ENCODE data around the gene KANK3. TPM values are rescaled to one million over a fixed set of nuclear protein-coding genes. Genes with fewer than 3 reads are reported as not detected.
A peak's percentile ranks its signal among the peaks of the same experiment; 100 is the strongest.
"Not testable (repeated sequence)": the region's sequence is repeated elsewhere in the genome, so short reads cannot be mapped to it uniquely, and the experiment has no call there.

Gene KANK3
- total and polyA plus RNA-seq, 3 experiments from 2014 or later, result 0.97 to 3.6 (median 1.1) TPM

DNA sequence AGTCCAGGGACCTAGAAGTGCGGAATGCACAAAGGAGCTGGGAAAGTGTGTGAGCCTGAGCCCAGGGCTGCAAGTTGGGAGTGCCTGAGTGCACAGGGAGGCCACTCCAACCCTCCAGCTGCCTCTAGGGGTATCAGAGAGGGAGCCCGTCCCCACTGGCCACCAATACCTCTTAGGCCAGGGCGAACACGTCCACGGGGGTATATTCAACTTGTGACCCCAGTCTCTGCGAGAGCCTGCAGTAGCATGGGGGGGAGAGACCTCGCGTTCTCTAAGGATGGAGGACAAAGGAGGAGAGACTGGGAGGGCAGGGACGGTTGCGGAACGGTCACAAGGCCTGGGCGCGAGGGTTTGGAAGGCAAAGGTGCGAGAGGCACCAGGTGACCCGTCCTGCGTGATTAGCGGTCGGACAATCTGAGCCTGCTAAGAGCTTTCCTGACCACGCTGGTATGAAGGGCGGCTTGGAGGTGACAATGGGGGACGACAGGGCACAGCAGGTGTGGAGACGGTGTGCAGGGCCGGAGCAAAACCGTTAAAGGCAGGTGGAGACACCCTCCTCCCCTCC, 35.6 kb downstream of the KANK3 start:
- ChIA-PET POLR2A (no interaction called here), CTCF (interaction anchor here (1.3 kb wide), 1 partner anchor 41 kb away, joined by 3 read pairs; no protein-coding TSS in a partner anchor)
- peaks cover 0 to 39% (median 0%) of the 10 kb centered on the region in 3 donors for H3K36me3 Mint-ChIP-seq
- peaks cover 29 to 41% (median 31%) of the 10 kb centered on the region in 3 donors for H3K4me1 Mint-ChIP-seq
- peaks cover 27% of the 10 kb centered on the region for H3K4me1 ChIP-seq (ENCODE audit: insufficient read depth, low read length)
- H3K9me3 ChIP-seq (ENCODE audit: low read length), result no peaks in the 10 kb centered on the region
- peak in 1 of 5 donors; percentile 36 for DNase-seq
- peak overlapping the region; percentile 88 for H3K4me3 ChIP-seq (ENCODE audit: low read length)
- no peaks in the 10 kb centered on the region for H3K27me3 ChIP-seq (ENCODE audit: insufficient read depth, low read length, poor library complexity, severe bottlenecking)
- peak overlapping the region; percentile 93 to 96 (median 95) for H3K4me3 Mint-ChIP-seq
- no peaks in the 10 kb centered on the region for H3K36me3 ChIP-seq (ENCODE audit: insufficient read depth, low read length)
- H3K27ac Mint-ChIP-seq, result peak overlapping the region; percentile 85 to 99 (median 96)
- peak overlapping the region; percentile 76 for H3K27ac ChIP-seq (ENCODE audit: low read depth, low read length)
- H3K27me3 Mint-ChIP-seq, result no peaks in the 10 kb centered on the region
- H3K9me3 Mint-ChIP-seq, result no peaks in the 10 kb centered on the region

- Mint-ChIP-seq H3K27ac (peak overlapping the region; percentile 45 to 97 (median 88)), H3K4me3 (peak overlapping the region; percentile 93 to 96 (median 95)), H3K4me1 (peaks cover 29 to 41% (median 31%) of the 10 kb centered on the region in 3 donors), H3K9me3 (no peaks in the 10 kb centered on the region), H3K36me3 (peaks cover 0 to 40% (median 0%) of the 10 kb centered on the region in 3 donors), H3K27me3 (no peaks in the 10 kb centered on the region)
- Histone ChIP-seq H3K4me3 (ENCODE audit: low read length) (no peak overlapping the region), H3K27me3 (ENCODE audit: insufficient read depth, low read length, poor library complexity, severe bottlenecking) (no peaks in the 10 kb centered on the region), H3K9me3 (ENCODE audit: low read length) (no peaks in the 10 kb centered on the region), H3K36me3 (ENCODE audit: insufficient read depth, low read length) (no peaks in the 10 kb centered on the region), H3K27ac (ENCODE audit: low read depth, low read length) (peak overlapping the region; percentile 76), H3K4me1 (ENCODE audit: insufficient read depth, low read length) (peaks cover 27% of the 10 kb centered on the region)
- DNase-seq, result peak in 1 of 5 donors; percentile 39
- ChIA-PET POLR2A (no interaction called here), CTCF (interaction anchor here (1.3 kb wide), 1 partner anchor 40 kb away, joined by 3 read pairs; no protein-coding TSS in a partner anchor)
These were observed 36.6 kb downstream of the KANK3 start for GRCh38 chr19:8306235-8307054.

- H3K9me3 Mint-ChIP-seq, result no peaks in the 10 kb centered on the region
- H3K36me3 Mint-ChIP-seq, result peaks cover 0 to 33% (median 0%) of the 10 kb centered on the region in 3 donors
- H3K4me3 Mint-ChIP-seq, result peak overlapping the region in 5 of 7 donors; percentile 30 to 95 (median 93)
- Histone ChIP-seq H3K36me3 (ENCODE audit: insufficient read depth, low read length) (no peaks in the 10 kb centered on the region), H3K4me3 (ENCODE audit: low read length) (no peak overlapping the region), H3K9me3 (ENCODE audit: low read length) (no peaks in the 10 kb centered on the region), H3K27ac (ENCODE audit: low read depth, low read length) (no peak overlapping the region), H3K27me3 (ENCODE audit: insufficient read depth, low read length, poor library complexity, severe bottlenecking) (no peaks in the 10 kb centered on the region), H3K4me1 (ENCODE audit: insufficient read depth, low read length) (peaks cover 27% of the 10 kb centered on the region)
- ChIA-PET CTCF (no interaction called here), POLR2A (no interaction called here)
- H3K27ac Mint-ChIP-seq, result peak overlapping the region in 7 of 8 donors; percentile 40 to 96 (median 68)
- DNase-seq, result peak in 1 of 5 donors; percentile 37
- peaks cover 29 to 41% (median 31%) of the 10 kb centered on the region in 3 donors for H3K4me1 Mint-ChIP-seq
- H3K27me3 Mint-ChIP-seq, result no peaks in the 10 kb centered on the region
These were observed 37.3 kb downstream of the KANK3 start for GRCh38 chr19:8305798-8306197.

DNA sequence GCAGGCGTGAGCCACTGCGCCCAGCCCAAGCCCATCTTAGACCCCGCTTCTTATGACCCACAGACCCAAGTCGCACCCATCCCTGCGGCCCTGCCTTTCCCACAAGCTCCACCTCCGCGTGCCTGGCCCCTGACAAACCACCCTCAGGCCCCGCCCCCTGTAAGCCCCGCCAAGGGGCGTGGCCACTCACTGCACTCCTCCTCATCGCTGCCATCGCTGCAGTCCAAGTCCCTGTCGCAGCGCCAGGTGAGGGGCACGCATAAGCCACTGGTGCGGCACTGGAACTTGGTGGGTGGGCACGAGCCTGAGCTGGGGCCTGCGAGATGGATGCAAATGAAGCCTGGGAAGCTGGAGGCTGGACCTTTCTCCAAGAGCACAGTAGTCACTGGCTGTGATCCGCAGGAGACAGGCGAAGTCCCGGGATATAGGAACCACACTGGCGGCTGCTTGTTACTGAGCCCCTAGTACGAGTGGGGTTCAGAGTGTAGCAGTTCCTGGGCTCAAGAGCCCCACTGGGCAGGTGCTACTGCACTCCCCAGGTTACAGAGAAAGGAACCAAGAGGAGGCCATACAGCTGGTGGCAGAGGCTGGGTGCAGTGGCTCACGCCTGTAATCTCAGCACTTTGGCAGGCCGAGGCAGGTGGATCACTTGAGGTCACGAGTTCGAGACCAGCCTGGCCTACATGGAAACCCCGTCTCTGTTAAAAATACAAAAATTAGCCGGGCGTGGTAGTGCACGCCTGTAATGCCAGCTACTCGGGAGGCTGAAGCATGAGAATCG, 38.0 kb downstream of the KANK3 start:
- ChIA-PET CTCF (no interaction called here), POLR2A (no interaction called here)
- Histone ChIP-seq H3K27ac (ENCODE audit: low read depth, low read length) (peak overlapping the region; percentile 31), H3K4me1 (ENCODE audit: insufficient read depth, low read length) (peaks cover 27% of the 10 kb centered on the region), H3K9me3 (ENCODE audit: low read length) (no peaks in the 10 kb centered on the region), H3K27me3 (ENCODE audit: insufficient read depth, low read length, poor library complexity, severe bottlenecking) (no peaks in the 10 kb centered on the region), H3K36me3 (ENCODE audit: insufficient read depth, low read length) (no peaks in the 10 kb centered on the region), H3K4me3 (ENCODE audit: low read length) (no peak overlapping the region)
- peak overlapping the region in 4 of 8 donors; percentile 58 to 77 (median 68) for H3K27ac Mint-ChIP-seq
- H3K4me1 Mint-ChIP-seq, result peaks cover 29 to 41% (median 31%) of the 10 kb centered on the region in 3 donors
- no peak overlapping the region for H3K4me3 Mint-ChIP-seq
- no peaks in the 10 kb centered on the region for H3K9me3 Mint-ChIP-seq
- peak in 2 of 5 donors; percentile 14 to 48 for DNase-seq
- no peaks in the 10 kb centered on the region for H3K27me3 Mint-ChIP-seq
- peaks cover 0 to 28% (median 0%) of the 10 kb centered on the region in 3 donors for H3K36me3 Mint-ChIP-seq

DNA sequence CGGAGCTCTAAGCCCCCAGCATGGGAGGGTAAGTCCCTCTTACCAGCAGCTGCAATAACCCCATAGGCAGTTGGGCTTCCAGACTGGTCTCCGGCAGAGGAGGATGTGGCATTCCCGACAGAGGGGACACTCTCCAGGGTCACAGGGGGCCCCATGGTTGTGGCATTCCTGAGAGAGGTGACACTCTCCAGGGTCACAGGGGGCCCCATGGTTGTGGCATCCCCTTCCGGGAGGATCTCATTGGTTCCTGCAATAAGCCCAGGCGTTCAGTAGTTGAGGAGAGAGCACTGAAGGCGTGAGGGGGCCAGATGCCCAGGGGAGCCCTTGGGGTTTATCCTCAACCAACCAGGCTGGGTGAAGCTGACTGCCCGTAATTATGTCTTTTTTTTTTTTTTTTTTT, 40.3 kb downstream of the KANK3 start:
- H3K4me1 ChIP-seq (ENCODE audit: insufficient read depth, low read length), result peaks cover 17% of the 10 kb centered on the region
- no peaks in the 10 kb centered on the region for H3K27me3 Mint-ChIP-seq
- H3K27ac Mint-ChIP-seq, result no peak overlapping the region
- no peaks in the 10 kb centered on the region for H3K36me3 ChIP-seq (ENCODE audit: insufficient read depth, low read length)
- H3K27me3 ChIP-seq (ENCODE audit: insufficient read depth, low read length, poor library complexity, severe bottlenecking), result no peaks in the 10 kb centered on the region
- H3K4me1 Mint-ChIP-seq, result peaks cover 17 to 23% (median 20%) of the 10 kb centered on the region in 3 donors
- no peak overlapping the region for H3K4me3 Mint-ChIP-seq
- no peaks in the 10 kb centered on the region for H3K9me3 Mint-ChIP-seq
- no peak overlapping the region for H3K4me3 ChIP-seq (ENCODE audit: low read length)
- ChIA-PET CTCF (no interaction called here), POLR2A (interaction anchor here (0.6 kb wide), 1 partner anchor 511 kb away, joined by 3 read pairs; no protein-coding TSS in a partner anchor)
- DNase-seq, result peak in 1 of 5 donors; percentile 19
- H3K27ac ChIP-seq (ENCODE audit: low read depth, low read length), result no peak overlapping the region
- H3K9me3 ChIP-seq (ENCODE audit: low read length), result no peaks in the 10 kb centered on the region
- H3K36me3 Mint-ChIP-seq, result peaks cover 0 to 18% (median 0%) of the 10 kb centered on the region in 3 donors

DNA sequence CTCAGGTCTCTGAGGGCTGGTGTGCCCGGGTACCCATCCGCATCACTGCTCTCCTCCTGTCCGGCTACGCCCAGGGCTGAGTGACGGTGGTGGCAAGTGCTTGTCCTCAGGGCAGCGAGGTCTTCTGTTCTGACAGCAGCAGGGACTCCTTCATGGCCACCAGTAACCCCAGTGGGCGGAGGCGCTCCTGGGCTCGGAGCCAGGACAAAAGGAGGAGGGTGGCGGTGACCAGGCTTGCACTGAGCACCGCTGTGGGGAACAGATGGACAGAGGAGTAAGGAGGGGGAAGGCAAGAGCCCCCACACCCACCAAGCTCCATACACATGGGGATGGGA, 40.7 kb downstream of the KANK3 start:
- peak in 1 of 5 donors; percentile 17 for DNase-seq

DNA sequence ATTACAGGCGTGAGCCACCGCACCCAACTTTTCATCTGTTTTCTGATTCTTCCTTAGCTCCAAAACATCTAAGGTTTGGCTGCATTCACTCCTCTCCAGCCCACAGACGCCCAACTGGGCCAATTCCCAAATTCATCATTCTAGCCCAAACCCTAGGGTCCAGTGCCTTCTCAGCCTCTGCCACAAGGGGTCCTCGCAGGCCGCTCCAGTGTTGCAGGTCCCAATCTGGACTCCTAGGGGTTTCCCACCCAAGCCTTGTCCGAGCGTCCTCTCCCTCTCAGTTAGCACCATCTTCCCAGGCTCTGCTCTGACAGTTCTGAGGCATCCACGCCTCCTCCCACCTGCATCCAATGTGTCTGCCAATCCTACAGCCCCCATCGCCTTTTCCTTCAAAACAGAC, 51.7 kb downstream of the KANK3 start:
- H3K27me3 Mint-ChIP-seq; H3K27ac Mint-ChIP-seq; H3K4me1 Mint-ChIP-seq; H3K36me3 ChIP-seq (ENCODE audit: insufficient read depth, low read length); DNase-seq; H3K9me3 ChIP-seq (ENCODE audit: low read length); H3K4me3 ChIP-seq (ENCODE audit: low read length); H3K27ac ChIP-seq (ENCODE audit: low read depth, low read length); H3K4me3 Mint-ChIP-seq; H3K36me3 Mint-ChIP-seq; H3K27me3 ChIP-seq (ENCODE audit: insufficient read depth, low read length, poor library complexity, severe bottlenecking); POLR2A ChIA-PET; H3K9me3 Mint-ChIP-seq; H3K4me1 ChIP-seq (ENCODE audit: insufficient read depth, low read length); CTCF ChIA-PET: not testable (repeated sequence)

More for the DNA sequence above, 40.7 kb downstream of the KANK3 start:
- ChIA-PET POLR2A (no interaction called here), CTCF (interaction anchor here (0.6 kb wide), 1 partner anchor 1103 kb away, joined by 3 read pairs; no protein-coding TSS in a partner anchor)
- Mint-ChIP-seq H3K9me3 (no peaks in the 10 kb centered on the region), H3K4me1 (peaks cover 13 to 18% (median 16%) of the 10 kb centered on the region in 3 donors), H3K36me3 (peaks cover 0 to 17% (median 0%) of the 10 kb centered on the region in 3 donors), H3K27ac (no peak overlapping the region), H3K27me3 (no peaks in the 10 kb centered on the region), H3K4me3 (no peak overlapping the region)
- no peaks in the 10 kb centered on the region for H3K27me3 ChIP-seq (ENCODE audit: insufficient read depth, low read length, poor library complexity, severe bottlenecking)
- H3K4me1 ChIP-seq (ENCODE audit: insufficient read depth, low read length), result peaks cover 13% of the 10 kb centered on the region
- H3K9me3 ChIP-seq (ENCODE audit: low read length), result no peaks in the 10 kb centered on the region
- no peaks in the 10 kb centered on the region for H3K36me3 ChIP-seq (ENCODE audit: insufficient read depth, low read length)
- no peak overlapping the region for H3K4me3 ChIP-seq (ENCODE audit: low read length)
- H3K27ac ChIP-seq (ENCODE audit: low read depth, low read length), result no peak overlapping the region

Data from CD8-positive, alpha-beta memory T cell (primary cell).